ENCODE measurements around the gene BMPR1B.
A peak's percentile ranks its signal among the peaks of the same experiment; 100 is the strongest.

The BMPR1B gene

GRCh38 chr4:95178938-95179337, 421.2 kb downstream of the BMPR1B start:
- Mint-ChIP-seq H3K36me3 (ENCODE audit: low read depth) (peaks cover 31% of the 10 kb centered on the region), H3K9me3 (peaks cover 26% of the 10 kb centered on the region), H3K27ac (no peak overlapping the region), H3K4me3 (no peak overlapping the region), H3K27me3 (ENCODE audit: low read depth, poor library complexity) (peaks cover 4% of the 10 kb centered on the region), H3K4me1 (peaks cover 25% of the 10 kb centered on the region)
- TF ChIP-seq CTCF (IDR thresholded peaks at IDR 0.05), result no peak
- DNase-seq, result no peak

- H3K36me3 Mint-ChIP-seq (ENCODE audit: low read depth), result peaks cover 27% of the 10 kb centered on the region
- no peak for DNase-seq
- H3K4me1 Mint-ChIP-seq, result peaks cover 25% of the 10 kb centered on the region
- peak overlapping the region; percentile 71 for H3K27ac Mint-ChIP-seq
- peaks cover 9% of the 10 kb centered on the region for H3K27me3 Mint-ChIP-seq (ENCODE audit: low read depth, poor library complexity)
- no peak overlapping the region for H3K4me3 Mint-ChIP-seq
- TF ChIP-seq CTCF (IDR thresholded peaks at IDR 0.05), result no peak
- peaks cover 18% of the 10 kb centered on the region for H3K9me3 Mint-ChIP-seq
These were observed 422.9 kb downstream of the BMPR1B start for GRCh38 chr4:95180531-95181242.

- peak; percentile 50 for DNase-seq
- no peak overlapping the region for H3K4me3 Mint-ChIP-seq
- peaks cover 18% of the 10 kb centered on the region for H3K9me3 Mint-ChIP-seq
- H3K4me1 Mint-ChIP-seq, result peaks cover 25% of the 10 kb centered on the region
- H3K27ac Mint-ChIP-seq, result peak overlapping the region; percentile 71
- TF ChIP-seq CTCF (IDR thresholded peaks at IDR 0.05), result peak; percentile 14
- peaks cover 9% of the 10 kb centered on the region for H3K27me3 Mint-ChIP-seq (ENCODE audit: low read depth, poor library complexity)
- peaks cover 27% of the 10 kb centered on the region for H3K36me3 Mint-ChIP-seq (ENCODE audit: low read depth)
These were observed 423.7 kb downstream of the BMPR1B start for GRCh38 chr4:95181243-95181995.

- no peak for DNase-seq
- Mint-ChIP-seq H3K9me3 (peaks cover 15% of the 10 kb centered on the region), H3K27ac (no peak overlapping the region), H3K36me3 (ENCODE audit: low read depth) (peaks cover 25% of the 10 kb centered on the region), H3K27me3 (ENCODE audit: low read depth, poor library complexity) (peaks cover 9% of the 10 kb centered on the region), H3K4me3 (no peak overlapping the region), H3K4me1 (peaks cover 25% of the 10 kb centered on the region)
- TF ChIP-seq CTCF (IDR thresholded peaks at IDR 0.05), result no peak
These were observed 424.2 kb downstream of the BMPR1B start for GRCh38 chr4:95181996-95182306.

- peaks cover 34% of the 10 kb centered on the region for H3K4me1 Mint-ChIP-seq
- H3K36me3 Mint-ChIP-seq (ENCODE audit: low read depth), result peaks cover 8% of the 10 kb centered on the region
- H3K4me3 Mint-ChIP-seq, result no peak overlapping the region
- DNase-seq, result no peak
- no peak for TF ChIP-seq CTCF (IDR thresholded peaks at IDR 0.05)
- peaks cover 5% of the 10 kb centered on the region for H3K27me3 Mint-ChIP-seq (ENCODE audit: low read depth, poor library complexity)
- H3K9me3 Mint-ChIP-seq, result no peaks in the 10 kb centered on the region
- no peak overlapping the region for H3K27ac Mint-ChIP-seq
These were observed 426.1 kb downstream of the BMPR1B start for GRCh38 chr4:95183656-95184408.

All from nephron progenitor cell (in vitro differentiated cells).